OCI-LY7 (cell line): Measurements from ENCODE around the gene MYO18A.

Experiments used
- CTCF ChIP-seq: fragments of 200-600 bp; sonication (generic); conservative IDR thresholded peaks from 2 replicates; pipeline ENCODE4 v1.5.1; 2014; ENCODE audit warnings: mild to moderate bottlenecking, antibody characterized with exemption, low read length, moderate library complexity, mixed read lengths
- EZH2phosphoT487 ChIP-seq: fragments of 200-600 bp; sonication (generic); IDR thresholded peaks from 2 replicates; pipeline ENCODE4 v1.6.1; 2018; ENCODE audit warnings: low read depth, borderline replicate concordance, mild to moderate bottlenecking, mixed run types, antibody characterized with exemption, low read length, moderate library complexity, mixed read lengths

GRCh38 chr17:29058391-29058790, 121.8 kb downstream of the MYO18A start:
- no peak for TF ChIP-seq CTCF
- no peak for TF ChIP-seq EZH2phosphoT487
